Trophoblast cell (in vitro differentiated cells and primary cell): ENCODE results near the gene NLK.

Source experiments
- DNase-seq, 2 donors: peaks; one replicate each; pipeline ENCODE4 v3.0.0-alpha.2; 2016
- H2AFZ ChIP-seq: 2 replicates; pipeline ENCODE4 v1.6.1; 2013; ENCODE audit warnings: low read length, moderate library complexity, mild to moderate bottlenecking; ENCODE audit not compliant: insufficient read depth, poor library complexity
- H2AK5ac ChIP-seq: 2 replicates; pipeline ENCODE4 v1.6.1; 2013; ENCODE audit warnings: mild to moderate bottlenecking, low read length
- H2BK120ac ChIP-seq: 2 replicates; pipeline ENCODE4 v1.6.1; 2013; ENCODE audit warnings: low read length, mild to moderate bottlenecking, moderate library complexity; ENCODE audit not compliant: insufficient read depth, poor library complexity
- H2BK12ac ChIP-seq: 2 replicates; pipeline ENCODE4 v1.6.1; 2013; ENCODE audit warnings: mild to moderate bottlenecking, low read length, moderate library complexity
- H2BK5ac ChIP-seq: 2 replicates; pipeline ENCODE4 v1.6.1; 2013; ENCODE audit warnings: low read length, low read depth, moderate library complexity, mild to moderate bottlenecking; ENCODE audit not compliant: poor library complexity
- H3K14ac ChIP-seq: 2 replicates; pipeline ENCODE4 v1.6.1; 2013; ENCODE audit warnings: mild to moderate bottlenecking, low read length
- H3K18ac ChIP-seq: 2 replicates; pipeline ENCODE4 v1.6.1; 2013; ENCODE audit warnings: mild to moderate bottlenecking, low read length
- H3K23ac ChIP-seq: 2 replicates; pipeline ENCODE4 v1.6.1; 2013; ENCODE audit warnings: low read length
- H3K27ac ChIP-seq: 2 replicates; pipeline ENCODE4 v1.5.1; 2013; ENCODE audit warnings: low read depth, mild to moderate bottlenecking, inconsistent platforms, low read length, moderate library complexity
- H3K27me3 ChIP-seq: 2 replicates; pipeline ENCODE4 v1.6.1; 2013; ENCODE audit warnings: inconsistent platforms, mild to moderate bottlenecking, low read length, moderate library complexity; ENCODE audit not compliant: insufficient read depth
- H3K36me3 ChIP-seq, 2 experiments: 1 replicate in 1 of 2; 2 replicates in 1 of 2; pipeline ENCODE4 v1.6.1; 2013; ENCODE audit warnings: low read length in 2 of 2, mild to moderate bottlenecking in 2 of 2, moderate library complexity in 1 of 2; ENCODE audit not compliant: insufficient read depth in 2 of 2, control insufficient read depth in 1 of 2
- H3K4ac ChIP-seq: 2 replicates; pipeline ENCODE4 v1.6.1; 2013; ENCODE audit warnings: low read depth, mild to moderate bottlenecking, low read length, moderate library complexity
- H3K4me1 ChIP-seq, 2 experiments: 1 replicate in 1 of 2; 2 replicates in 1 of 2; pipeline ENCODE4 v1.6.1; 2013; ENCODE audit warnings: low read length in 2 of 2, mild to moderate bottlenecking in 2 of 2, moderate library complexity in 1 of 2; ENCODE audit not compliant: insufficient read depth in 2 of 2, control insufficient read depth in 1 of 2
- H3K4me2 ChIP-seq: 2 replicates; pipeline ENCODE4 v1.6.1; 2013; ENCODE audit warnings: inconsistent platforms, mild to moderate bottlenecking, low read length, moderate library complexity
- H3K4me3 ChIP-seq: 2 replicates; pipeline ENCODE4 v1.5.1; 2013; ENCODE audit warnings: mild to moderate bottlenecking, low read depth, low read length, inconsistent platforms
- H3K79me1 ChIP-seq: one replicate; pipeline ENCODE4 v1.6.1; 2013; ENCODE audit warnings: low read length
- H3K79me2 ChIP-seq: 2 replicates; pipeline ENCODE4 v1.6.1; 2013; ENCODE audit warnings: low read length, mild to moderate bottlenecking; ENCODE audit not compliant: control insufficient read depth, insufficient read depth, poor library complexity
- H3K9ac ChIP-seq: 2 replicates; pipeline ENCODE4 v1.6.1; 2013; ENCODE audit warnings: mild to moderate bottlenecking, low read length
- H3K9me3 ChIP-seq: 2 replicates; pipeline ENCODE4 v1.6.1; 2013; ENCODE audit warnings: low read depth, mild to moderate bottlenecking, control low read depth, inconsistent platforms, low read length; ENCODE audit not compliant: insufficient read depth
- H4K12ac ChIP-seq: 2 replicates; pipeline ENCODE4 v1.6.1; 2013; ENCODE audit warnings: low read depth, mild to moderate bottlenecking, low read length, moderate library complexity
- H4K8ac ChIP-seq: 2 replicates; pipeline ENCODE4 v1.6.1; 2013; ENCODE audit warnings: low read depth, mild to moderate bottlenecking, low read length, moderate library complexity
- H4K91ac ChIP-seq: one replicate; pipeline ENCODE4 v1.6.1; 2013; ENCODE audit warnings: low read depth, mild to moderate bottlenecking, low read length, moderate library complexity
- WGBS: extraction: QIAGEN DNeasy Blood & Tissue Kit; methylation state at CpG from one replicate; pipeline ENCODE4 v1.1.7; 2013; ENCODE audit warnings: missing lambda C conversion rate; ENCODE audit not compliant: insufficient read length, insufficient coverage; ENCODE audit errors: extremely low coverage; 5-methylcytosine and 5-hydroxymethylcytosine counted together

Gene NLK

GRCh38 chr17:28010406-28010805, 32.1 kb upstream of the NLK start:
- Histone ChIP-seq H3K27me3 (no peaks in the 10 kb centered on the region), H3K14ac (no peak overlapping the region), H3K79me1 (no peaks in the 10 kb centered on the region), H3K9ac (no peak overlapping the region), H2BK120ac (no peak overlapping the region), H4K12ac (no peak overlapping the region), H3K9me3 (no peaks in the 10 kb centered on the region), H3K4ac (no peak overlapping the region), H3K4me2 (no peak overlapping the region), H2BK5ac (no peak overlapping the region), H3K36me3 (no peaks in the 10 kb centered on the region), H2AK5ac (no peak overlapping the region), H3K4me1 (no peaks in the 10 kb centered on the region), H4K91ac (no peak overlapping the region), H3K18ac (no peak overlapping the region), H2BK12ac (no peak overlapping the region), H4K8ac (no peak overlapping the region), H3K23ac (no peak overlapping the region), H3K79me2 (no peaks in the 10 kb centered on the region), H3K27ac (no peak overlapping the region), H2AFZ (no peak overlapping the region), H3K4me3 (no peak overlapping the region)
- peak in 1 of 2 donors; percentile 54 for DNase-seq
- no CpG with 5 or more reads among the region's 2 CpGs for WGBS

- Histone ChIP-seq H3K9ac (no peak overlapping the region), H3K23ac (no peak overlapping the region), H2BK120ac (no peak overlapping the region), H3K4me2 (no peak overlapping the region), H3K4ac (no peak overlapping the region), H3K18ac (no peak overlapping the region), H4K8ac (no peak overlapping the region), H3K4me1 (no peaks in the 10 kb centered on the region), H2AK5ac (no peak overlapping the region), H3K27ac (no peak overlapping the region), H2BK12ac (no peak overlapping the region), H4K12ac (no peak overlapping the region), H2AFZ (no peak overlapping the region), H3K14ac (no peak overlapping the region), H3K36me3 (no peaks in the 10 kb centered on the region), H3K79me1 (no peaks in the 10 kb centered on the region), H2BK5ac (no peak overlapping the region), H3K27me3 (no peaks in the 10 kb centered on the region), H4K91ac (no peak overlapping the region), H3K9me3 (no peaks in the 10 kb centered on the region), H3K4me3 (no peak overlapping the region), H3K79me2 (no peaks in the 10 kb centered on the region)
- WGBS: no CpG with 5 or more reads among the region's 4 CpGs
- no peak for DNase-seq
Measured at GRCh38 chr17:28018439-28019070, 23.9 kb upstream of the NLK start.

- Histone ChIP-seq H2BK120ac (no peak overlapping the region), H3K4me1 (no peaks in the 10 kb centered on the region), H2AFZ (no peak overlapping the region), H3K9ac (no peak overlapping the region), H3K79me2 (no peaks in the 10 kb centered on the region), H4K91ac (no peak overlapping the region), H3K4me3 (no peak overlapping the region), H3K14ac (no peak overlapping the region), H3K9me3 (no peaks in the 10 kb centered on the region), H3K27me3 (no peaks in the 10 kb centered on the region), H2BK12ac (no peak overlapping the region), H3K36me3 (no peaks in the 10 kb centered on the region), H4K12ac (no peak overlapping the region), H4K8ac (no peak overlapping the region), H2AK5ac (no peak overlapping the region), H3K79me1 (no peaks in the 10 kb centered on the region), H3K18ac (no peak overlapping the region), H3K23ac (no peak overlapping the region), H3K4me2 (no peak overlapping the region), H3K27ac (no peak overlapping the region), H3K4ac (no peak overlapping the region), H2BK5ac (no peak overlapping the region)
- no CpG with 5 or more reads among the region's 1 CpG for WGBS
- DNase-seq: no peak
Measured at GRCh38 chr17:28020515-28020914, 22.0 kb upstream of the NLK start.

GRCh38 chr17:28029044-28029443, 13.4 kb upstream of the NLK start:
- H3K9me3 ChIP-seq: no peaks in the 10 kb centered on the region
- H3K4me3 ChIP-seq: no peak overlapping the region
- no peak overlapping the region for H3K4ac ChIP-seq
- no peaks in the 10 kb centered on the region for H3K4me1 ChIP-seq
- H3K36me3 ChIP-seq: no peaks in the 10 kb centered on the region
- no CpG with 5 or more reads among the region's 1 CpG for WGBS
- H3K18ac ChIP-seq: no peak overlapping the region
- no peaks in the 10 kb centered on the region for H3K79me1 ChIP-seq
- no peak overlapping the region for H2BK12ac ChIP-seq
- H3K79me2 ChIP-seq: no peaks in the 10 kb centered on the region
- H3K27me3 ChIP-seq: no peaks in the 10 kb centered on the region
- H2BK120ac ChIP-seq: no peak overlapping the region
- H4K91ac ChIP-seq: no peak overlapping the region
- H3K23ac ChIP-seq: no peak overlapping the region
- H3K4me2 ChIP-seq: no peak overlapping the region
- H4K8ac ChIP-seq: no peak overlapping the region
- no peak overlapping the region for H3K14ac ChIP-seq
- H2AFZ ChIP-seq: no peak overlapping the region
- no peak overlapping the region for H2BK5ac ChIP-seq
- H4K12ac ChIP-seq: no peak overlapping the region
- H2AK5ac ChIP-seq: no peak overlapping the region
- no peak overlapping the region for H3K27ac ChIP-seq
- DNase-seq: no peak
- H3K9ac ChIP-seq: no peak overlapping the region
